Nephron (organoid): ENCODE data around the gene RBBP5.

Source experiments
- H3K27ac Mint-ChIP-seq, 3 experiments: 2 replicates each; pipeline ENCODE4 v1.8.0; 2020; ENCODE audit warnings: mixed read lengths in 3 of 3, mild to moderate bottlenecking in 2 of 3, moderate library complexity in 1 of 3
- H3K27me3 Mint-ChIP-seq: 2 replicates; pipeline ENCODE4 v1.8.0; 2021; ENCODE audit warnings: low read depth, mild to moderate bottlenecking, moderate library complexity, mixed read lengths
- H3K36me3 Mint-ChIP-seq: 2 replicates; pipeline ENCODE4 v1.8.0; 2020; ENCODE audit warnings: low read depth, mixed read lengths
- H3K4me1 Mint-ChIP-seq: 2 replicates; pipeline ENCODE4 v1.8.0; 2020; ENCODE audit warnings: mixed read lengths
- H3K4me3 Mint-ChIP-seq, 3 experiments: 2 replicates each; pipeline ENCODE4 v1.8.0; 2020; ENCODE audit warnings: mild to moderate bottlenecking in 3 of 3, mixed read lengths in 3 of 3, moderate library complexity in 2 of 3
- H3K9me3 Mint-ChIP-seq: 2 replicates; pipeline ENCODE4 v1.8.0; 2020; ENCODE audit warnings: mixed read lengths
- TF ChIP-seq, protein P1 (sequence below), 3 experiments: fragments of 200-600 bp; sonication (generic); IDR thresholded peaks; one replicate each; pipeline ENCODE4 v1.5.0; 2021; ENCODE audit warnings: antibody characterized with exemption in 3 of 3; ENCODE audit not compliant: unreplicated experiment in 3 of 3

The RBBP5 gene

DNA sequence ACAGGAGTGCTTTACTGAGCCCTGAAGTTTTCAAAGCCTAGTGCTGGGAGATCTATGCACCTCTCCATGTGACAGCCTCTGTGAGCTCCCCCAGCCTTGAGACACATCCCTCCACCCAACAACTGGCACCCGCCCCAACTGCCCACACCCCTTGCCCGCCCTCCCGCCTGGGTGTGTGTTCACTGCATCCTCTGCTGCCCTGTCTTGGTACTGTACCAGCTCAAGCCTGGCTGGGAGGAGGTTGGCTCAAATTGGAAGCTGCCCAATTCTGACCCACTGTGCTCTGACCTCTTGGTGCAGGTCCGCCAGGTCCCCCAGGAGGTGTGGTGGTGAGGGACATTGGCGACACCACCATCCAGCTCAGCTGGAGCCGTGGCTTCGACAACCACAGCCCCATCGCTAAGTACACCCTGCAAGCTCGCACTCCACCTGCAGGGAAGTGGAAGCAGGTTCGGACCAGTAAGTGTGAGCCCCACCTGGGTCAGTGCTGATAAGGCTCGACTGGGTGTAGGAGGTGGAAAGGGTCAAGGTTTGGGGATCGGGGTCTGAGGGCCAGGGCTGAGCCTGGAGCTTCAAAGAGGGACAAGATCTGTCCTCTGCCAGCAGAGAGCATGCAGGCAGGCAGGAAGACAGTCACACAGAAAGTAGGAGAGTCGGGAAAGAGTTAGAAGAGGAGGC lies 55.5 kb downstream of the RBBP5 start:
- TF ChIP-seq, protein P1, sequence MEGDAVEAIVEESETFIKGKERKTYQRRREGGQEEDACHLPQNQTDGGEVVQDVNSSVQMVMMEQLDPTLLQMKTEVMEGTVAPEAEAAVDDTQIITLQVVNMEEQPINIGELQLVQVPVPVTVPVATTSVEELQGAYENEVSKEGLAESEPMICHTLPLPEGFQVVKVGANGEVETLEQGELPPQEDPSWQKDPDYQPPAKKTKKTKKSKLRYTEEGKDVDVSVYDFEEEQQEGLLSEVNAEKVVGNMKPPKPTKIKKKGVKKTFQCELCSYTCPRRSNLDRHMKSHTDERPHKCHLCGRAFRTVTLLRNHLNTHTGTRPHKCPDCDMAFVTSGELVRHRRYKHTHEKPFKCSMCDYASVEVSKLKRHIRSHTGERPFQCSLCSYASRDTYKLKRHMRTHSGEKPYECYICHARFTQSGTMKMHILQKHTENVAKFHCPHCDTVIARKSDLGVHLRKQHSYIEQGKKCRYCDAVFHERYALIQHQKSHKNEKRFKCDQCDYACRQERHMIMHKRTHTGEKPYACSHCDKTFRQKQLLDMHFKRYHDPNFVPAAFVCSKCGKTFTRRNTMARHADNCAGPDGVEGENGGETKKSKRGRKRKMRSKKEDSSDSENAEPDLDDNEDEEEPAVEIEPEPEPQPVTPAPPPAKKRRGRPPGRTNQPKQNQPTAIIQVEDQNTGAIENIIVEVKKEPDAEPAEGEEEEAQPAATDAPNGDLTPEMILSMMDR (IDR thresholded peaks at IDR 0.05; ENCODE audit: unreplicated experiment in 3 of 3), result no peak
- Mint-ChIP-seq H3K9me3 (no peaks in the 10 kb centered on the region), H3K27me3 (peaks cover 11% of the 10 kb centered on the region), H3K4me1 (peaks cover 8% of the 10 kb centered on the region), H3K36me3 (no peaks in the 10 kb centered on the region), H3K27ac (no peak overlapping the region), H3K4me3 (no peak overlapping the region)

DNA sequence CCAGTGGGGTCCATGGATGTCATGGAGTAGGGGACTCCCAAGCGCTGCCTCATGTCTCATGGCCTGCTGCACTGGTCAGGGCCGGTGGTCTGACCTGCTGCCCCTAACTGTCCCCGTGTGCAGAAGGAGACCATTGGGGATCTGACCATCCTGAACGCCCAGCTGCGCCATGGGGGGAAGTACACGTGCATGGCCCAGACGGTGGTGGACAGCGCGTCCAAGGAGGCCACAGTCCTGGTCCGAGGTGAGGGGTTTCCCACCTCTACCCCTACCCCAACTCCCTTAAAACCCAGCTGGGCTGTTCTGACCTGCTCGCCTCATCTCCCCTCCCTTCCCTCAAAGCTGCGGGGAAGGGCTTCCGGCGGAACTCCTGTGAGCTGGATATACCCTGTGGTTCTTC lies 56.1 kb downstream of the RBBP5 start:
- Mint-ChIP-seq H3K27me3 (peaks cover 11% of the 10 kb centered on the region), H3K4me3 (no peak overlapping the region), H3K9me3 (no peaks in the 10 kb centered on the region), H3K4me1 (peaks cover 8% of the 10 kb centered on the region), H3K27ac (no peak overlapping the region), H3K36me3 (no peaks in the 10 kb centered on the region)
- TF ChIP-seq, protein P1 (IDR thresholded peaks at IDR 0.05; ENCODE audit: unreplicated experiment in 3 of 3), result no peak

DNA sequence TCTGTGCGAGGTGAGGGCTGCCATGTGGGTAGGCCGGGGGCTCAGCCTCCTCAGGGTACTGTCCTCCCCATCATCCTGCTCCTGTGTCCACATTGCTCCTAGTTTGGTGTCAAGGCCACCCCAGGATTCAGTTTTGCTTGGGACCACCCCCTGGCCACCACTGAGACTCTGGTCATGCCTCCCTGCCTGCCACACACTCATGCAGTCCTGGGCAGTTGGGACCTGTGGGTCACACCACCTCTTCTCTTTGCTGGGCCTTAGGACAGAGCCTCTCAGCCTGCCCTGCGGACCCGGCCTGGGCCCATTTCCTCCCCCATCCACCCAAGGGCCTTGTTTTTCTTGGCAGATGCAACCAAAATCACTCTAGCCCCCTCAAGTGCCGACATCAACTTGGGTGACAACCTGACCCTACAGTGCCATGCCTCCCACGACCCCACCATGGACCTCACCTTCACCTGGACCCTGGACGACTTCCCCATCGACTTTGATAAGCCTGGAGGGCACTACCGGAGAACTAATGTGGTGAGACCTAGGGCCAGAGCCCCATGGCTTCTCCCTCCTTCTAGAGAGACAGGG lies 56.9 kb downstream of the RBBP5 start:
- TF ChIP-seq, protein P1 (IDR thresholded peaks at IDR 0.05; ENCODE audit: unreplicated experiment in 3 of 3), result no peak
- Mint-ChIP-seq H3K9me3 (no peaks in the 10 kb centered on the region), H3K4me3 (no peak overlapping the region), H3K27me3 (peaks cover 15% of the 10 kb centered on the region), H3K4me1 (peaks cover 8% of the 10 kb centered on the region), H3K27ac (no peak overlapping the region), H3K36me3 (no peaks in the 10 kb centered on the region)

DNA sequence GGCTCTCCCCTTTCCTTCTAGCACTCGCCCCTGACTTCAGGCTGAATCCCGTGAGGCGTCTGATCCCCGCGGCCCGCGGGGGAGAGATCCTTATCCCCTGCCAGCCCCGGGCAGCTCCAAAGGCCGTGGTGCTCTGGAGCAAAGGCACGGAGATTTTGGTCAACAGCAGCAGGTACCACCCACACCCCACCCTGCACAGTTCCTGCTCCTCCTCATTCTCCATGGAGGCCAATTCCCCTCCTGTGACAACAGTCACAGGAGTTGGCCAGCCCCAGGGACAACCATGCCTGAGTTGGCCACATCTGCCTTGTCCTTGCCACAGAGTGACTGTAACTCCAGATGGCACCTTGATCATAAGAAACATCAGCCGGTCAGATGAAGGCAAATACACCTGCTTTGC lies 57.5 kb downstream of the RBBP5 start:
- Mint-ChIP-seq H3K27me3 (peaks cover 15% of the 10 kb centered on the region), H3K9me3 (no peaks in the 10 kb centered on the region), H3K36me3 (no peaks in the 10 kb centered on the region), H3K27ac (no peak overlapping the region), H3K4me3 (no peak overlapping the region), H3K4me1 (peaks cover 8% of the 10 kb centered on the region)
- TF ChIP-seq, protein P1 (IDR thresholded peaks at IDR 0.05; ENCODE audit: unreplicated experiment in 3 of 3), result no peak

DNA sequence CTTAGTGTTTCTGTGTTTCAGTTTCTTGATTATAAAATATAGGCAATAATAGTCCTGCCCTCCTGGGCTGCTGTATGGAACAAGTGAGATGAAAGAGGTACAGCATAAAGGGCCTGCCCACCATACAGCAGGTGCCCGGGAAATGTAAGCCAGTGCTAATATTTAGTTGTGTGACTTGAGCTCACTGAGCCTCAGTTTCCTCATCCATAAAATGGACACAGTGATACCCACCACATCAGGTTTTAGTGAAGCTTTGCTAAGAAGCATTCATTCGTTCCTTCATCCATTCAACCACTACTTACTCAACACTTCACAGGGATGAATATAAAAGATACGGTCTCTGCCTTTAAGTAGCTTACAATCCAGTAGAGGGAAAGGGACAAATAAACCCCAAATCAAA lies 58.9 kb downstream of the RBBP5 start:
- TF ChIP-seq, protein P1 (IDR thresholded peaks at IDR 0.05; ENCODE audit: unreplicated experiment in 3 of 3), result no peak
- Mint-ChIP-seq H3K9me3 (no peaks in the 10 kb centered on the region), H3K27ac (no peak overlapping the region), H3K36me3 (no peaks in the 10 kb centered on the region), H3K4me3 (no peak overlapping the region), H3K4me1 (no peaks in the 10 kb centered on the region), H3K27me3 (peaks cover 11% of the 10 kb centered on the region)

DNA sequence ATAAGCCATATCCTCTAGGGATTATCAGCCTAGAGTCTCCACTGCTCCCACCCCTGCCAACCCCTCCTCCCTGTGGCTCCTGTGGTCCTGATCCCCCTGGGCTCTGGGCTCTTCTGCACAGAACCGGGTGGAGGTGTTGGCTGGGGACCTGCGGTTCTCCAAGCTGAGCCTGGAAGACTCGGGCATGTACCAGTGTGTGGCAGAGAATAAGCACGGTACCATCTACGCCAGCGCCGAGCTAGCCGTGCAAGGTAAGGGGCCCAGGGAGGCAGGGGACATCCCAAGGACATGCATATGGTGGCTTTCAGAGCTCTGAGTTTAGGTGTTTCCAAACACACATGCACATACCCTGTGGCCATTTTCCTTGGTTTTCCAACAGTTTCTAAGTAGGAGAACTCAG lies 59.5 kb downstream of the RBBP5 start:
- no peaks in the 10 kb centered on the region for H3K36me3 Mint-ChIP-seq
- H3K9me3 Mint-ChIP-seq, result no peaks in the 10 kb centered on the region
- no peaks in the 10 kb centered on the region for H3K4me1 Mint-ChIP-seq
- TF ChIP-seq, protein P1 (IDR thresholded peaks at IDR 0.05; ENCODE audit: unreplicated experiment in 3 of 3), result no peak
- H3K4me3 Mint-ChIP-seq, result no peak overlapping the region
- H3K27ac Mint-ChIP-seq, result no peak overlapping the region
- H3K27me3 Mint-ChIP-seq, result peaks cover 11% of the 10 kb centered on the region
